ENCODE results near the gene UGP2.

The UGP2 gene

DNA sequence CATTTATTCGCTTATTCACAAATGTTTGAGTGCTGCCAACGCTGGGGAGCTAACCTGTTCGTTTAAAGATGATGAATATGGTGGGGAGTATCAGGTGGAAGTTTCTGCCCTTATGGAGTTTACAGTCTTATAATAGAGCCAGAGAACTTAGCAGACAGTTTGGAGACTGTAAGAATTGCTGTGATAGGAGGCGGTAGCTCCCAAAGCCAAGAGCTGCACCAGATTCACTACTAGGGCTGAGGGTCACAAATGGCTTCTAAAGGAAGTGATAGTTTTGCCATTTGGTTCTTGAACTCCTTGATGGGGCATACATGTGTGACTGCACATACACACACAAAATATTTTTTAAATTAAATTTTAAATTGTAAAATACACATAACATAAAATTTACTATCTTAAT lies 29.0 kb downstream of the UGP2 start:
- TF ChIP-seq FOXM1 (IDR thresholded peaks at IDR 0.05; ENCODE audit: borderline replicate concordance, low read depth) (no peak), TEAD4 (IDR thresholded peaks at IDR 0.05) (no peak), ZBTB7A (IDR thresholded peaks at IDR 0.05; ENCODE audit: low read depth) (no peak), YY1 (IDR thresholded peaks at IDR 0.05; ENCODE audit: low read depth) (no peak), CREB1 (IDR thresholded peaks at IDR 0.05; ENCODE audit: low read depth) (no peak), USF1 (IDR thresholded peaks at IDR 0.05) (no peak), TCF12 (IDR thresholded peaks at IDR 0.05; ENCODE audit: low read depth) (no peak), EP300 (IDR thresholded peaks at IDR 0.05; ENCODE audit: borderline replicate concordance) (no peak), TAF1 (IDR thresholded peaks at IDR 0.05; ENCODE audit: low read depth) (no peak), CEBPB (IDR thresholded peaks at IDR 0.05) (no peak), NFIC (IDR thresholded peaks at IDR 0.05) (no peak), EGR1 (IDR thresholded peaks at IDR 0.05) (no peak), RAD21 (IDR thresholded peaks at IDR 0.05; ENCODE audit: low read depth) (no peak), MAX (IDR thresholded peaks at IDR 0.05) (no peak)
- TF ChIP-seq, protein P1, sequence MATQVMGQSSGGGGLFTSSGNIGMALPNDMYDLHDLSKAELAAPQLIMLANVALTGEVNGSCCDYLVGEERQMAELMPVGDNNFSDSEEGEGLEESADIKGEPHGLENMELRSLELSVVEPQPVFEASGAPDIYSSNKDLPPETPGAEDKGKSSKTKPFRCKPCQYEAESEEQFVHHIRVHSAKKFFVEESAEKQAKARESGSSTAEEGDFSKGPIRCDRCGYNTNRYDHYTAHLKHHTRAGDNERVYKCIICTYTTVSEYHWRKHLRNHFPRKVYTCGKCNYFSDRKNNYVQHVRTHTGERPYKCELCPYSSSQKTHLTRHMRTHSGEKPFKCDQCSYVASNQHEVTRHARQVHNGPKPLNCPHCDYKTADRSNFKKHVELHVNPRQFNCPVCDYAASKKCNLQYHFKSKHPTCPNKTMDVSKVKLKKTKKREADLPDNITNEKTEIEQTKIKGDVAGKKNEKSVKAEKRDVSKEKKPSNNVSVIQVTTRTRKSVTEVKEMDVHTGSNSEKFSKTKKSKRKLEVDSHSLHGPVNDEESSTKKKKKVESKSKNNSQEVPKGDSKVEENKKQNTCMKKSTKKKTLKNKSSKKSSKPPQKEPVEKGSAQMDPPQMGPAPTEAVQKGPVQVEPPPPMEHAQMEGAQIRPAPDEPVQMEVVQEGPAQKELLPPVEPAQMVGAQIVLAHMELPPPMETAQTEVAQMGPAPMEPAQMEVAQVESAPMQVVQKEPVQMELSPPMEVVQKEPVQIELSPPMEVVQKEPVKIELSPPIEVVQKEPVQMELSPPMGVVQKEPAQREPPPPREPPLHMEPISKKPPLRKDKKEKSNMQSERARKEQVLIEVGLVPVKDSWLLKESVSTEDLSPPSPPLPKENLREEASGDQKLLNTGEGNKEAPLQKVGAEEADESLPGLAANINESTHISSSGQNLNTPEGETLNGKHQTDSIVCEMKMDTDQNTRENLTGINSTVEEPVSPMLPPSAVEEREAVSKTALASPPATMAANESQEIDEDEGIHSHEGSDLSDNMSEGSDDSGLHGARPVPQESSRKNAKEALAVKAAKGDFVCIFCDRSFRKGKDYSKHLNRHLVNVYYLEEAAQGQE (IDR thresholded peaks at IDR 0.05; ENCODE audit: low read depth): no peak

- TF ChIP-seq ZBTB7A (IDR thresholded peaks at IDR 0.05; ENCODE audit: low read depth): no peak
- TF ChIP-seq YY1 (IDR thresholded peaks at IDR 0.05; ENCODE audit: low read depth): no peak
- no peak for TF ChIP-seq CEBPB (IDR thresholded peaks at IDR 0.05)
- no peak for TF ChIP-seq NFIC (IDR thresholded peaks at IDR 0.05)
- no peak for TF ChIP-seq USF1 (IDR thresholded peaks at IDR 0.05)
- TF ChIP-seq EGR1 (IDR thresholded peaks at IDR 0.05): no peak
- no peak for TF ChIP-seq MAX (IDR thresholded peaks at IDR 0.05)
- no peak for TF ChIP-seq TCF12 (IDR thresholded peaks at IDR 0.05; ENCODE audit: low read depth)
- no peak for TF ChIP-seq TEAD4 (IDR thresholded peaks at IDR 0.05)
- no peak for TF ChIP-seq FOXM1 (IDR thresholded peaks at IDR 0.05; ENCODE audit: borderline replicate concordance, low read depth)
- no peak for TF ChIP-seq RAD21 (IDR thresholded peaks at IDR 0.05; ENCODE audit: low read depth)
These were observed 30.2 kb downstream of the UGP2 start for GRCh38 chr2:63871864-63872263.

DNA sequence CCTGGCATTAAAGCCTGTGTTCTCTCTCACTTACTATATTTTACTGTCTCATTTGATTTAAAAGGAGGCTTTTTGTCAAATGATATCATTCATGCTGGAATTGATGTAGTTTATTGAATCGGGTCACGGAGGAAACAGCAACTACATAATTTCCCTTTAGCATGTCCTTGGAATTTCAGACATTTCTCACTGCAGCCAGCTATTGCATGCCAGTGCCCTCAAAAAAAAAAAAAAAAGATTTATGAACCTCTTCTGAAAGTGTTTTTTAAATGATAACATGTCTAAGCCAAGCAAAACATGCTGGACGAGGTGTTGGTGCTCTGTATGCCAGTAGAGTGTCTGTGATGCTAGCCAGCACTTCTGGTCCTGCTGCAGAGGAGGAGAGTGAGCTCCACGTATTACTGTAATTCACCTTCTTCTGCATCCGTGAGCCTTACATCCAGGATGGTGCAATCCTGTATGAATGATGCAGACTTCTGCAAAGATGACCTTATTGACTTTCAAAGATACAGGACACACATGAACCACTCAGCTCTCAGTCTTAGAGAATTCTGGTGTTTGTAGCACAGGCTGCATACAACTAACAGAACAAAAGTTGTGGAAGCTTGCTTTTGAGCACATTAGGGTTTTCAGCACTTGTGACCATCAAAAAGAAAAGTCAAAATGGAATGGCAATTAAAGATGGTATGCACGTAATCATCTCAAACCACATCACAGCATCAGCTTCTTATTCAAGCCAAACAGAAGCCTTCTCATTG lies 31.1 kb downstream of the UGP2 start:
- no peak for TF ChIP-seq CEBPB (IDR thresholded peaks at IDR 0.05)
- TF ChIP-seq CREB1 (IDR thresholded peaks at IDR 0.05; ENCODE audit: low read depth): no peak
- no peak for TF ChIP-seq RAD21 (IDR thresholded peaks at IDR 0.05; ENCODE audit: low read depth)
- TF ChIP-seq NFIC (IDR thresholded peaks at IDR 0.05): no peak
- TF ChIP-seq ZBTB7A (IDR thresholded peaks at IDR 0.05; ENCODE audit: low read depth): no peak
- TF ChIP-seq EGR1 (IDR thresholded peaks at IDR 0.05): no peak
- TF ChIP-seq TEAD4 (IDR thresholded peaks at IDR 0.05): no peak
- TF ChIP-seq USF1 (IDR thresholded peaks at IDR 0.05): no peak

DNA sequence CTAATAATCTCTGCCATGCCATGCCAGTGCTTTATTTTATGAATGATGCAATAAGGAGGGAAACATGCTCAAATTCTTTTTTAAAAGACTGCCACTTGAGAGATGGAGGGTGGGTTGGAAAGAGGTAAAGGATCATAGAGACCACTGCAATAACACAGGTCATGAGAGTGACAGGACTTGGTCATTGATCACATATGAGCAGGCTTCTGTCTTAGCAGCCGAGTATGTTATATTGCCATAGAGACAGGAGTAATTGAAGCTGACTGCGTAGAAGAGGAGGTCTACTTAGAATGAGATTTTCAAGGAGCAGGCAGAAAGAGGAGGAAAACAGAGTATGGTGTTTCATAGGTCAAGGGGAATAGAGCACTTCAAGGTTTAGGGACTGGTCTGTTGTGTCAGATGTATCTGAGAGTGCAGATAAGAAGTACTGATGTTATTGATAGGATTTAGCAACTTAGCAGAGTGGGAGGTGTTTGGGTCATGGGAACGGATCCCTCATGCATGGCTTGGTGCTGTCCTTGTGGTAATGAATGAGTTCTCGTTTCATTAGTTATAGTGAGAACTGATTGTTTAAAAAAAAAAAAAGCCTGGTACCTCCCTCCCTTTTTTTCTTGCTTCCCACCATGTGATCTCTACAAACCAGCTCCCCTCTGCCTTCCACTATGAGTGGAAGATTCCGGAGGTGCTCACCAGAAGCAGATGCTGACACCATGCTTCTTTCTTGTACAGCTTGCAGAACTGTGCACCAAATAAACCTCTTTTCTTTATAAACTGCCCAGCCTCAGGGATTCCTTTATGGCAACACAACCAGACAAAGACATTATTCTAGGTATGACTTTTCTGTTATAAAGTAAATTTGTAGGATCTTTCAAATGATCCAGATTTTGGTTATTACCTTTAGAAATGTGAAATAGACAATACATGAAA lies 32.8 kb downstream of the UGP2 start:
- TF ChIP-seq TAF1 (IDR thresholded peaks at IDR 0.05; ENCODE audit: low read depth) (no peak), FOXM1 (IDR thresholded peaks at IDR 0.05; ENCODE audit: borderline replicate concordance, low read depth) (no peak), RAD21 (IDR thresholded peaks at IDR 0.05; ENCODE audit: low read depth) (no peak), EP300 (IDR thresholded peaks at IDR 0.05; ENCODE audit: borderline replicate concordance) (no peak), ZBTB7A (IDR thresholded peaks at IDR 0.05; ENCODE audit: low read depth) (no peak), CREB1 (IDR thresholded peaks at IDR 0.05; ENCODE audit: low read depth) (no peak), YY1 (IDR thresholded peaks at IDR 0.05; ENCODE audit: low read depth) (no peak), MAX (IDR thresholded peaks at IDR 0.05) (no peak), USF1 (IDR thresholded peaks at IDR 0.05) (no peak), TEAD4 (IDR thresholded peaks at IDR 0.05) (no peak), CEBPB (IDR thresholded peaks at IDR 0.05) (no peak), EGR1 (IDR thresholded peaks at IDR 0.05) (no peak), NFIC (IDR thresholded peaks at IDR 0.05) (no peak), TCF12 (IDR thresholded peaks at IDR 0.05; ENCODE audit: low read depth) (no peak)
- TF ChIP-seq, protein P1 (IDR thresholded peaks at IDR 0.05; ENCODE audit: low read depth): no peak

Measured in Ishikawa (cell line).